ENCODE results near the gene TASP1.
A peak's percentile ranks its signal among the peaks of the same experiment; 100 is the strongest.
"Not testable (repeated sequence)": the region's sequence is repeated elsewhere in the genome, so short reads cannot be mapped to it uniquely, and the experiment has no call there.

Gene TASP1

DNA sequence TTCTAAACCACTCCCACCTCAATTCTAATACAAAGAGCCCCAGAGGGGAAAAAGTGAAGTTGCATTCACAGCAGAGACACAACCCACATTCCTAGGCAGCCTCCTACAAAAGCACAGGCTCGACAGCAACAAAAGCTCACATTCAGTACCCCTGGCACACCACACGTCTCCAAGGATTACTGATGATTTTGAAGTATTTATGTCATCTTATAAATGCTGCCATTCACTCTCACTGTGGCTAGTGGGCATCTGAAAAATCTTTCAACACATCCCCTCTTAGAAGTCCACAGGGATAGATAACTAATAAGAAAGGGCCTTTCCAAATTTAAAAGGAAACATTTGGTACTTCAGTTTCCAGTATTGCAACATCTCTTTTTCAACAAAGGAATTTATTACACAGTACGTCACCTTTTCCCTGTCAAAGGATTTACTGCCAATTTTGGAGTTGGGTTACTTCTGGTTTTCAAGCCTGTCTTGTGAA lies 146.7 kb downstream of the TASP1 start:
- Mint-ChIP-seq H3K4me3 (no peak overlapping the region), H3K4me1 (peaks cover 22% of the 10 kb centered on the region), H3K27ac (peak overlapping the region; percentile 8), H3K9me3 (peaks cover 4% of the 10 kb centered on the region), H3K27me3 (ENCODE audit: low read depth, poor library complexity) (peaks cover 3% of the 10 kb centered on the region), H3K36me3 (ENCODE audit: low read depth) (peaks cover 9% of the 10 kb centered on the region)
- TF ChIP-seq, protein P1, sequence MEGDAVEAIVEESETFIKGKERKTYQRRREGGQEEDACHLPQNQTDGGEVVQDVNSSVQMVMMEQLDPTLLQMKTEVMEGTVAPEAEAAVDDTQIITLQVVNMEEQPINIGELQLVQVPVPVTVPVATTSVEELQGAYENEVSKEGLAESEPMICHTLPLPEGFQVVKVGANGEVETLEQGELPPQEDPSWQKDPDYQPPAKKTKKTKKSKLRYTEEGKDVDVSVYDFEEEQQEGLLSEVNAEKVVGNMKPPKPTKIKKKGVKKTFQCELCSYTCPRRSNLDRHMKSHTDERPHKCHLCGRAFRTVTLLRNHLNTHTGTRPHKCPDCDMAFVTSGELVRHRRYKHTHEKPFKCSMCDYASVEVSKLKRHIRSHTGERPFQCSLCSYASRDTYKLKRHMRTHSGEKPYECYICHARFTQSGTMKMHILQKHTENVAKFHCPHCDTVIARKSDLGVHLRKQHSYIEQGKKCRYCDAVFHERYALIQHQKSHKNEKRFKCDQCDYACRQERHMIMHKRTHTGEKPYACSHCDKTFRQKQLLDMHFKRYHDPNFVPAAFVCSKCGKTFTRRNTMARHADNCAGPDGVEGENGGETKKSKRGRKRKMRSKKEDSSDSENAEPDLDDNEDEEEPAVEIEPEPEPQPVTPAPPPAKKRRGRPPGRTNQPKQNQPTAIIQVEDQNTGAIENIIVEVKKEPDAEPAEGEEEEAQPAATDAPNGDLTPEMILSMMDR (IDR thresholded peaks at IDR 0.05): no peak
- DNase-seq: peak; percentile 3

DNA sequence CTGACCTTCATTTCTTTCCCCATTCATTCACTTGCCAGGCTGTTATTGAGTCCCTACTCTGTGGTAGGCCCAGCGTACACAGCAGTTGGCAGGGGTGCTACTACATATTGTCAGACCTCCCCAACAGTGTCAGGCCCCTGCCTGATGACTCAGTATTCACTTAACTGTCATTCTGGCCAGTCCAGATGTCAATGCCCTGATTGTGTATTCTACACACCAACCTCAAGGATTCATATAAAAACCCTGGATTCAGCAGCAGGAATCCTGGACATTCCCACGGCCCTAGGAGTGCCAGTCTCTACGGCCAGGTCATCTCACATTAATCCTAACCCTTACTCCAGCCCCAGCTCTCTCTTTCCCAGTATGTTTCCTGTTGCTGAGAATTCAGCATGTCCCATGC lies 151.5 kb downstream of the TASP1 start:
- Mint-ChIP-seq H3K4me1 (peaks cover 12% of the 10 kb centered on the region), H3K36me3 (ENCODE audit: low read depth) (peaks cover 19% of the 10 kb centered on the region), H3K27me3 (ENCODE audit: low read depth, poor library complexity) (peaks cover 3% of the 10 kb centered on the region), H3K9me3 (no peaks in the 10 kb centered on the region), H3K4me3 (no peak overlapping the region), H3K27ac (no peak overlapping the region)
- TF ChIP-seq, protein P1 (IDR thresholded peaks at IDR 0.05): no peak
- DNase-seq: no peak

DNA sequence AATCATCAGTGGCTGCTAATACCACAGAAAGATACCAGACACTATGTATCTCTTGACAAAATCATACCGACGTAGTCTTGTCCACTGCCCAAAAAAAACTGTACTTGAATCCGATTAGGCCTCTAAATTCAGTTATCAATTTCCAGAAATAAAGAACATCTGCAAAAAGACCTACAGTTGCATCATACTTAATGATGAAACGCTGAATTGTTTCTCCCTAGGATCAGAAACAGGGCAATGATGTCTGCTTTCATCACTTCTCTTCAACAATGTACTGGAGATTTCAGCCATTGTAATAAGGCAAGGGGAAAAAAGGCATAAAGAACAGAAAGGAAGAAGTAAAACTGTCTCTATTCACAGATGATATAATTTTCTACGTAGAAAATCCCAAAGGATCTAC lies 152.0 kb downstream of the TASP1 start:
- Mint-ChIP-seq H3K4me1 (peaks cover 7% of the 10 kb centered on the region), H3K27me3 (ENCODE audit: low read depth, poor library complexity) (peaks cover 3% of the 10 kb centered on the region), H3K27ac (no peak overlapping the region), H3K36me3 (ENCODE audit: low read depth) (peaks cover 24% of the 10 kb centered on the region), H3K4me3 (no peak overlapping the region), H3K9me3 (peaks cover 2% of the 10 kb centered on the region)
- TF ChIP-seq, protein P1 (IDR thresholded peaks at IDR 0.05): no peak
- no peak for DNase-seq

DNA sequence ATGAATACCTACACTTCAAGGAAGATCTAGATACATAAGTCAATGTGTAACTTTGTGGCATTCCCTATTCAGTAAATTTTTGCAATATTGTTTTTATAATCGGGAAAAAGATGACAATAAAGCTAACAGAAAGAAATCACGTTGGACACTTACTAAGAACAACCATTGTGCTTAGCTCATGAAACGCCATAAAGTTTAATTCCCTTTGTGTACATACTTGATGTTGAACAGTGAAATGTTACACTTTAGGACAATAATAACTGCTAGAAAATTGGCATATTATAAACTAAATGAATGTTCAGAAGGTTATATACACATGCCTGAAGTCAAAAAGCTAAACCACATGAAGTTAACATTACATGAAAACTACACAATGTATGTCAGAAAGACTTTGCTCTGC lies 153.2 kb downstream of the TASP1 start:
- no peak overlapping the region for H3K27ac Mint-ChIP-seq
- peaks cover 35% of the 10 kb centered on the region for H3K36me3 Mint-ChIP-seq (ENCODE audit: low read depth)
- H3K4me3 Mint-ChIP-seq: no peak overlapping the region
- TF ChIP-seq, protein P1 (IDR thresholded peaks at IDR 0.05): no peak
- H3K4me1 Mint-ChIP-seq: no peaks in the 10 kb centered on the region
- DNase-seq: no peak
- peaks cover 11% of the 10 kb centered on the region for H3K9me3 Mint-ChIP-seq
- H3K27me3 Mint-ChIP-seq (ENCODE audit: low read depth, poor library complexity): no peaks in the 10 kb centered on the region

DNA sequence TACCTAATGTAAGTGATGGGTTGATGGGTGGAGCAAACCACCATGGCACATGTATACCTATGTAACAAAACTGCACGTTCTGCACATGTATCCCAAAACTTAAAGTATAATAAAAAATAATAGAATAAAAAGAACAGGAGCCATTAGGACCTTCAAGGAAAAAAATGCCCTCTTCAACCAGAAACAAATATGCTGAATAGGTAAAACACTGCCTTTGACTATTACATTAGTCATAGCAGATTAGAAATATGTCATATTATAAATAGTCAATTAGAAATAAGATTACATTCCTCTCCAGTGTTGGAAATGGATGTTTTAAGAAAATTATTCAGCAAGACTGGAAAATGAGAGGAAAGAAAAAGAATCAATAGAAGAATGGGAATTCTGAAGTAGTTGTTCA lies 153.7 kb downstream of the TASP1 start:
- Mint-ChIP-seq H3K36me3 (ENCODE audit: low read depth) (peaks cover 41% of the 10 kb centered on the region), H3K9me3 (peaks cover 11% of the 10 kb centered on the region)
- not testable (repeated sequence) for H3K27ac Mint-ChIP-seq; H3K4me1 Mint-ChIP-seq; H3K4me3 Mint-ChIP-seq; DNase-seq; H3K27me3 Mint-ChIP-seq (ENCODE audit: low read depth, poor library complexity)

DNA sequence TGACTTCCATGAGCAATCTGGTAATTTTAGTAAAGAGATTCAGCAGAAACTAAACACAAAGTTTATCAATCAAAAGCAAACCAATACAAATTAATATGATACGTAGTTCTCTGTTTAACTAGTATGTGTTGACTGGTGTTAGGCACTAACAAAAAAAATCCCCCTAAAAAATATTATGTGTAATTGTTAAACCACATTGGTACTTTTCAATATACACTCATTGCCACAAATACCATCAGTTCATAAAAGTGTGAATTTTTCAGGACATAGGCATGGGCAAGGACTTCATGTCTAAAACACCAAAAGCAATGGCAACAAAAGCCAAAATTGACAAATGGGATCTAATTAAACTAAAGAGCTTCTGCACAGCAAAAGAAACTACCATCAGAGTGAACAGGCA lies 155.3 kb downstream of the TASP1 start:
- H3K4me3 Mint-ChIP-seq; DNase-seq; H3K27me3 Mint-ChIP-seq (ENCODE audit: low read depth, poor library complexity); H3K27ac Mint-ChIP-seq; H3K4me1 Mint-ChIP-seq: not testable (repeated sequence)
- Mint-ChIP-seq H3K9me3 (peaks cover 11% of the 10 kb centered on the region), H3K36me3 (ENCODE audit: low read depth) (peaks cover 46% of the 10 kb centered on the region)

DNA sequence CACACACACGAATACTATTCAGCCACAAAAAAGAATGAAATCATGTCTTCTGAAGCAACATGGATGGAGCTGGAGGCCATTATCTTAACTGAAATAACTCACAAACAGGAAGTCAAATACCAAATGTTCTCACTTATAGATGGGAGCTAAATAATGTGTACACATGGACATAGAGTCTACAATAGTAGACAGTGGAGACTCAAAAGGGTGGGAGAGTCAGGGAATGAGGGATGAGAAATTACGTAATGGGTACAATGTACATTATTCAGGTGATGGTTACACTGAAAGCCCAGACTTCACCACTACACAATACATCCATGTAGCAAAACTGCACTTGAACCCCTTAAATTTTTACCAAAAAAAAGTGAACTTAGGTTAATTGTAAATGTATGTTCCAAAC lies 160.4 kb downstream of the TASP1 start:
- Mint-ChIP-seq H3K4me1 (no peaks in the 10 kb centered on the region), H3K27me3 (ENCODE audit: low read depth, poor library complexity) (no peaks in the 10 kb centered on the region), H3K9me3 (peaks cover 15% of the 10 kb centered on the region), H3K4me3 (no peak overlapping the region), H3K36me3 (ENCODE audit: low read depth) (peaks cover 50% of the 10 kb centered on the region), H3K27ac (no peak overlapping the region)
- TF ChIP-seq, protein P1 (IDR thresholded peaks at IDR 0.05): no peak
- no peak for DNase-seq

All from nephron progenitor cell (in vitro differentiated cells).